ENCODE measurements around the gene KCNJ2.

- TF ChIP-seq CTCF (IDR thresholded peaks at IDR 0.05) = no peak
- no peak for TF ChIP-seq POLR2AphosphoS5 (IDR thresholded peaks at IDR 0.05)
- no peak for TF ChIP-seq POLR2A (IDR thresholded peaks at IDR 0.05)
Observed at GRCh38 chr17:70172923-70173322, 3.6 kb downstream of the KCNJ2 start.
